Muscle layer of colon (tissue), 2 donors: ENCODE results near the gene ABCC11.

Experiments
- H3K27ac ChIP-seq: one replicate; pipeline ENCODE4 v1.7.0; 2013; ENCODE audit warnings: low read depth, mild to moderate bottlenecking, low read length, moderate library complexity
- H3K27me3 ChIP-seq, 2 donors: one replicate each; pipeline ENCODE4 v1.7.0; 2013; ENCODE audit warnings: low read length in 2 of 2, mild to moderate bottlenecking in 2 of 2; ENCODE audit not compliant: insufficient read depth in 2 of 2, control insufficient read depth in 1 of 2
- H3K36me3 ChIP-seq: one replicate; pipeline ENCODE4 v1.7.0; 2013; ENCODE audit warnings: mild to moderate bottlenecking, low read length; ENCODE audit not compliant: insufficient read depth
- H3K4me1 ChIP-seq: one replicate; pipeline ENCODE4 v1.7.0; 2013; ENCODE audit warnings: mild to moderate bottlenecking, low read length; ENCODE audit not compliant: insufficient read depth
- H3K4me3 ChIP-seq, 2 donors: one replicate each; pipeline ENCODE4 v1.7.0; 2013; ENCODE audit warnings: low read length in 2 of 2, low read depth in 1 of 2, mild to moderate bottlenecking in 1 of 2, moderate library complexity in 1 of 2
- H3K9ac ChIP-seq: one replicate; pipeline ENCODE4 v1.7.0; 2013; ENCODE audit warnings: low read length
- H3K9me3 ChIP-seq: one replicate; pipeline ENCODE4 v1.7.0; 2013; ENCODE audit warnings: mild to moderate bottlenecking, low read length
- donor health status: abdominal sarcoma.
- donor health status: Adenocarcinoma of cecum.

The ABCC11 gene

DNA sequence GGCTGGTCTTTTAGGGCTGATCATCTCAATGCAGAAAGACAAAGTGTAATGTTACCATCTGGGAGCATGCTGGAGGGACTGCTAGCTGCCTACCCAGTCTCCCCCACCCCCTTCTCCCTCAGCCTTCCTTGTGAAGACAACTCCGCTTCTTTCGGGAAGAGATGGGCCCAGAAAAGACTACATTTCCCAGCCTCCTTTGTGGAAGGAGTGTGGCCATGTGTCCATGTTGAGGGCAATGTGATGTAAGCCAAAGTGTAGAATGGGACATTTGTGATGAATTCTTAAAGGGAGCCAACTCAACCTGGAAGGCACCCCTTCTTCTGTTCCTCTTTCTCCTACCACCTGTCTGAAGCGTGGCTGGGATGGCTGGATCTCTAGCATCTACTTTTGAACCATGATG lies 107.8 kb downstream of the ABCC11 start:
- H3K9me3 ChIP-seq: no peaks in the 10 kb centered on the region
- H3K36me3 ChIP-seq: no peaks in the 10 kb centered on the region
- H3K4me3 ChIP-seq: no peak overlapping the region

DNA sequence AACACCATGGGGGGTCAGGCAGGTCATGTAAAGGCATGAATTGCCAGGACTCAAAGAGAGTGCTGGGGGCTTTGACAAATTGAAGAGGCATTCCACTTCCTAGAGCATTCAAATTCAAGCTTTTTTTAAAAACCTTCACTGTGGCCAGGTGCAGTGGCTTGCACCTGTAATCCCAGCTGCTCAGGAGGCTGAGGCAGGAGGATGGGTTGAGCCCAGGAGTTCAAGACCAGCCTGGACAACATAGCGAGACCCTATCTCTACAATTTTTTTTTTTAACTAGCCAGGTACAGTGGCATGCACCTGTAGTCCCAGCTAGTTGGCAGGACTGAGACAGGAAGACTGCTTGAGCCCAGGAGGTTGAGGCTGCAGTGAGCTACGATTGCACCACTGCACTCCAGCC lies 108.8 kb downstream of the ABCC11 start:
- Histone ChIP-seq H3K9ac (no peak overlapping the region), H3K27me3 (no peaks in the 10 kb centered on the region), H3K4me1 (no peaks in the 10 kb centered on the region)

More for the DNA sequence above, 107.8 kb downstream of the ABCC11 start:
- H3K27ac ChIP-seq: no peak overlapping the region
- H3K27me3 ChIP-seq: no peaks in the 10 kb centered on the region
- H3K9ac ChIP-seq: no peak overlapping the region
- H3K4me1 ChIP-seq: no peaks in the 10 kb centered on the region

DNA sequence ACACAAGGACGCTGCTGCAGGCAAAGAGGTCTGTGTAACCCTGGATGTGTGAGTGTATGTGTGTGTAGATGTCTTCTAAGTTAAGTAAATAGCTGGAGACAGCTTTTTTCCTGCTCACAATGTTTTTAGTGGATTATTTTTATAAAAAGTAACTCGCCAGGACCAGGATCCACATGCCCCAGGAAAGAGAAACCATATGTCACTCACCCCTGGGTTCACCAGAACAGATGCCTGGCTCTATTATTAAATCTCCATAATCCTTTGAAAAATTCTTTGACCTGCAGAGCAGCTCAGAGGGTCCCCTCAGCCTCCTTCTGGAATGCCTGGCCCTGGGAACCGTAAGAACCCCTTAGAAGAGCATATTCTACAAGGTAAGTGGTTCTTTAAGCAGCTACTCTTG lies 109.5 kb downstream of the ABCC11 start:
- Histone ChIP-seq H3K36me3 (no peaks in the 10 kb centered on the region), H3K27ac (no peak overlapping the region), H3K4me3 (no peak overlapping the region), H3K9me3 (no peaks in the 10 kb centered on the region), H3K27me3 (no peaks in the 10 kb centered on the region), H3K4me1 (no peaks in the 10 kb centered on the region), H3K9ac (no peak overlapping the region)

More for the DNA sequence above, 108.8 kb downstream of the ABCC11 start:
- Histone ChIP-seq H3K36me3 (no peaks in the 10 kb centered on the region), H3K9me3 (no peaks in the 10 kb centered on the region), H3K27ac (no peak overlapping the region), H3K4me3 (no peak overlapping the region)

DNA sequence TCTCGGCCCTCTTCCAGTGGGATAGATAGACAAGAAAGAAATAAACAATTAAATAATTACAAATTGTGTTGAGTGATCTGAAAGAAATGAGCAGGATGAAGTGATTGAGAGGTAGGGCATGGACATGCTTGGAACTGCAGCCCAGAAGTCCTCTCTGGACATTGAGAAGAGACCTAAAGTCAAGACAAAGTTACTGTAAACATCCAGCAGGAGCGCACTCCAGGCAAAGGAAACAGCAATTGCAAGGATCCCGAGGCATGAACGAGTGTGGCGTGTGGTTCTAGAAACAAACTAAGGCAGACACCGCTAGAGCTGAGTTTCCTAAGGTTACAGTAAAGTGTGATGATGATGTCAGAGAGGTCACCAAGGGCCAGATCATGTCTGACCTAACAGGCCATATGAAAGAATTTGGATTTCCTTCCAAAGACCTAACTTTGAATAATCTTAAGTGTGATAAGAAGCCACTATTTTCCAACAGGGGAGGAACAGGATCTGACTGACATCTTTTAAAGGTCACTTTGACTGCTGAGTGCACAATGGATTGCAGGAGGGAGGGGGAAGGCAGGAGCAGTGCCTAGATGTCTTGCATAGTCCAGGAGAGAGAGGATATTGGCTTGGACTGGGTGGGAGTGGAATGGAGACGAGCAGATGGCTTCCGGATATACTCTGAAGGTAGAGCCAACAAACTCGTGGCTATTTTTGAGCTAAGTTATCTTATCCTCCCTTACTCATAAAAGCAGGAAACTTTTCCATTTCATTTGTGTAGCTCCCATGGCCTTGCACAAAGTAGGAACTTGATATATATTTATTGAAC lies 110.6 kb downstream of the ABCC11 start:
- H3K27ac ChIP-seq: no peak overlapping the region

DNA sequence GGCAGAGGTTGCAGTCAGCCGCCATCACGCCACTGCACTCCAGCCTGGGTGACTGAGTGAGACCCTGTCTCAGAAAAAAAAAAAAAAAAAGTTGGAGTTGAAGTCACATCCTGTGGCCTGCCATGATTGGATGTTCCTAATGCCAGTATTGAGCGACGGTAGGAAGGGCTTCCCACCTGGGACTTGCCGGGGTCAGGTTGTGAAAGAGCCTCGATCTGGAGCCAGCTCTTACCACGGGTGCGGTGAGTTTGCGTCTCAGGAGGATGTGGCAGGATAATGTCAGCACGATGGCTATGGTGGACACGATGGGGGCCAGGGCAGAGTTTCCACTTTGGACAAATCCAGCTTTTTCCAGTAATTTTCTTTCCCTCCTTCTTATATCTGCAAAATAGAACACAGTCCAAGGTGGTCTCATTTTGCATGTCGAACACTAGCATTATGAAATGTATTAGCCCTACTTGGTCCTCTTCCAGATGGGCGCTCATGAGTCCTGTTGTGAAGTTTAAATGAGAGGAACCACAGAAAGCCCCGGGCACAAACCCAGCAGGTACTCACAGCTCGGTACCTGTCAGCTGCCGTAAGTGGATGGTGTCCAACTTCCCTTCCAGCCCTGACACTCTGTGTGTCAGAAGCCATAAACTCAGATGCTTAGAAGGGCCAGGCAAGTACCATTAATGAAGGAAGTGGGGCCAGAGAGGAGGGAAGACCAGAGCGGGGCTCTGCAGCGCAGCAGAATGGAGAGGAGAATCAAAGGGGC lies 113.7 kb downstream of the ABCC11 start:
- no peaks in the 10 kb centered on the region for H3K27me3 ChIP-seq
- H3K27ac ChIP-seq: no peak overlapping the region
- no peak overlapping the region for H3K4me3 ChIP-seq
- no peaks in the 10 kb centered on the region for H3K9me3 ChIP-seq
- no peaks in the 10 kb centered on the region for H3K4me1 ChIP-seq
- H3K9ac ChIP-seq: no peak overlapping the region
- H3K36me3 ChIP-seq: no peaks in the 10 kb centered on the region

More for the DNA sequence above, 110.6 kb downstream of the ABCC11 start:
- no peaks in the 10 kb centered on the region for H3K4me1 ChIP-seq
- H3K4me3 ChIP-seq: no peak overlapping the region
- H3K9ac ChIP-seq: no peak overlapping the region
- H3K36me3 ChIP-seq: no peaks in the 10 kb centered on the region
- no peaks in the 10 kb centered on the region for H3K9me3 ChIP-seq
- no peaks in the 10 kb centered on the region for H3K27me3 ChIP-seq

DNA sequence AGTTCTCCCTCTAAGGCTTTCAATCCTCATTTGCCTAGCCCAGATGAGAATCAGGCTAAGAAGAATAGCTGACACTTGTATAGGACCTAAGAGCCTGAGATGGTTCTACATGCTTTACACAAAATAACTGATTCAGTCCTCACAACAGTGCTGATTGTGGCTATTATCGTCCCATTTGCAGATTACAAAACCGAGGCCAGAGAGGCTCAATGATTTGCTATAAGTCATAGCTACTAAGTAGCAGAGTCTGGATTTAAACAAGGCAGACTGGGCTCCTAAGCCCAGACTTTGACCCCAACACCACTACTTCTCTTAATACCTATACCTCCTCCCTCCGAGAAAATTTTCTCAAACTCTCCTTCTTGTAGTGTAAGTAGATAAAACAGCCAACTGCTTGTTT lies 114.6 kb downstream of the ABCC11 start:
- H3K9ac ChIP-seq: no peak overlapping the region
- no peaks in the 10 kb centered on the region for H3K36me3 ChIP-seq
- H3K4me3 ChIP-seq: no peak overlapping the region
- H3K9me3 ChIP-seq: no peaks in the 10 kb centered on the region
- no peak overlapping the region for H3K27ac ChIP-seq
- H3K4me1 ChIP-seq: no peaks in the 10 kb centered on the region
- no peaks in the 10 kb centered on the region for H3K27me3 ChIP-seq

DNA sequence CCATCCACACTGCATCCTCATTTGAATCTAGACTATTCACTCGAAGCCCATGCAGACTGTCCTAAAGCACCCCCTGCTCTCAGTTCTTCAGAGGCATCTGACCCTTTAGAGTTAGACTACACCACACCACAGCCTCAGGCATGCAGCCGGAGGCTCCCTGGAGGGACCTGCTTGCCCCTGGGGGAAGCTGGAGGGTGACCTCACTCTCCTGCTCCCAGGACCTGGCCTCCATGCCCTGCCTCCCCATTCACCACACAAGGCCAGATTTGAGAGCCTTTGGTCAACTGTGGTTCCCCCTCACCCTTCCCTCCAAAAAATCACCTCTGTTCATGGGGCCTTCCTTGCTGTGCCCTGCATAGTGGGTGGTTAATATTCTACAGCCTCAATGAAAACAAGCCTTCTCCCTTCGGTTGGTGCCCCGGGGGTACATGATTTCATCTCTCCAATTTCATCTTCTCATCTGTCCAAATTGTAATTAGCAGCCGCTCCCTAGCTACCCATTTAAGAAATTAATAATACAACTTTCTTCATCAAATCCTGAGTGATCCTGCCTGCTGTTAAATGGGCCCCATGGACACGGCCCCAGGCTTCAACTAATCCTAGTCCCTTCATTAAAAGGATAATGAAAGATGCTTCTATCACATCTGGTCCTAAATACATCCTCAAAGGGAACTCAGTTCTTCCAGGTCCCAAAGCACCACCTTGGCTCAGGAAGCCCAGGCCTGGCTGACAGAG lies 116.0 kb downstream of the ABCC11 start:
- Histone ChIP-seq H3K27me3 (no peaks in the 10 kb centered on the region), H3K9me3 (no peaks in the 10 kb centered on the region), H3K9ac (no peak overlapping the region), H3K27ac (no peak overlapping the region), H3K36me3 (no peaks in the 10 kb centered on the region), H3K4me1 (no peaks in the 10 kb centered on the region), H3K4me3 (no peak overlapping the region)

DNA sequence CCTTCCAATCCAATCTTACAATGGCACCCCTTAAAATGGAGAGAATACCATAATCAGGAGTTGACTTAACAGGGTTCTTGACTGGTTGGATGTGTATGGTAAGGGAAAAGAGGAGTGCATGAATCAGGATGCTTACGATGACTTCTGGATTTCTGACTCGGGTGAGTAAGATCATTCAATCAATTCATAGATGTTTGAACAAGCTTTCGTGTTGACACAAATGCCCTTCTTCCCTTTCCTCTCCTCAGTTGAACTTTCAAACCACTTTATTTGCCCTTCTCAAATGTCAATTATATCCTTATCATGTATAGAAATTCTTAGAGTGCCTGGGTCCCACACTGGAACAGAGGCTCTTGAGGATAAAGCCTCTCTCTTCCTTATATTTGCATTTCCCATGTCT lies 117.4 kb downstream of the ABCC11 start:
- no peaks in the 10 kb centered on the region for H3K36me3 ChIP-seq
- H3K4me3 ChIP-seq: no peak overlapping the region
- H3K9ac ChIP-seq: no peak overlapping the region
- H3K9me3 ChIP-seq: no peaks in the 10 kb centered on the region
- H3K27ac ChIP-seq: no peak overlapping the region
- no peaks in the 10 kb centered on the region for H3K27me3 ChIP-seq
- H3K4me1 ChIP-seq: no peaks in the 10 kb centered on the region

DNA sequence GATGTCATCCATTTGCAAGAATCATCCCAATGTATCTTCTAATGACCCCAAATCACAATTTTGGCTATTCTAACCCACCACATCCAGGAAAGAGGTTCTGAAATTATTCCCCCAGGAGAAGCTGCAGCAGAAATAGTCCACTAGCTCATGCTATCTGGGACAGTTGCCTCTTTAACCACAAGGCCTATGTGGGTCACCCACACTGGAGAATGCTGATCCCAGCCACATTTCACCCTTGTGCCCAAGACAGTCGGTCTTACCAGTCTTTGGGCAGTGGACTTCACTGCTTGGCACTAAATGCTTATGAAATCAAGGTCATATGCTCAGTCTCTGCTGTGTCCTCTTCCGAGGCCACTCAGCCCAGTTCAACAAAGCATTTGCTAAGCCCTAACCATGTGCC lies 118.6 kb downstream of the ABCC11 start:
- no peak overlapping the region for H3K4me3 ChIP-seq
- no peaks in the 10 kb centered on the region for H3K27me3 ChIP-seq
- no peaks in the 10 kb centered on the region for H3K36me3 ChIP-seq
- no peaks in the 10 kb centered on the region for H3K4me1 ChIP-seq
- H3K27ac ChIP-seq: no peak overlapping the region
- H3K9me3 ChIP-seq: no peaks in the 10 kb centered on the region
- no peak overlapping the region for H3K9ac ChIP-seq

DNA sequence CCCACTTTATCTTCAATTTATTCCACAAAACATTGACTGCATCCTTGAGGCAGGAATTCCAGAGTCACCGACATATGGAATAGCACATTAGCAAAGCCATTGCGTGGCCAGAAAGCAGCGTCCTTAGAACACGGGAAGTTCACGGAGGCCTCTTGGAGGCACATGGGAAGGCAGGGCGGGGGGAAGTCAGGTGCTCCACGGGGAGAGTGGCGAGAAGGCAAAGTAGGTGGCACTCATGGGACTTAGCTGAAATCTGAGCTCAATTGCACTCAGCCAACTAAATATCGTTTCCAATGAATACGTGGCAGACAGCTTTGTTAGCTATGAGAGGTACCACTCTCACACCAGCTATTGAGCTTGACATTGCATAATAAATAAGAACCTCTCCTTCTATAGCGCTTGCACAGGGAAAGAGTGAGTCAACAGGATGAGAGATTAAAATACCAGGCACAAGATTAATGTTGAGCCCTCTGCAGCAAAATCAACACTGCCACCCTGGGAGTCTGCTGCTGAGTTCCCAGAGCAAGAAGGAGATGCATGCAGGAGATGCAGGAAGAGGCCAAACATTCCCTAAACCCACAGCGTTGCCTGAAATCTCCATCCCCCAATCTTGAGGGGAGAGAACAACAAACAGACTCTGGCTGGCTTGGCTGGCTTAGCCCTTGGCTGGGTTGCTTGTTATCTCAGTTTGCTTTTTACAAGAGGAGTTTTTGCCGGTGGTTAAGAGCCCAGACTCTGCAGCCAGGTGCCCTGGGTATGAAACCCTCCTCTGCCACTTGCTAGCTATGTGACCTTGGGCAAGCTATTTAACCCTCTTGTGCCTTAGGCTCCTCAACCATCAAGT lies 120.3 kb downstream of the ABCC11 start:
- Histone ChIP-seq H3K27ac (no peak overlapping the region), H3K9me3 (no peaks in the 10 kb centered on the region), H3K36me3 (no peaks in the 10 kb centered on the region), H3K4me1 (no peaks in the 10 kb centered on the region), H3K27me3 (no peaks in the 10 kb centered on the region), H3K4me3 (no peak overlapping the region), H3K9ac (no peak overlapping the region)

DNA sequence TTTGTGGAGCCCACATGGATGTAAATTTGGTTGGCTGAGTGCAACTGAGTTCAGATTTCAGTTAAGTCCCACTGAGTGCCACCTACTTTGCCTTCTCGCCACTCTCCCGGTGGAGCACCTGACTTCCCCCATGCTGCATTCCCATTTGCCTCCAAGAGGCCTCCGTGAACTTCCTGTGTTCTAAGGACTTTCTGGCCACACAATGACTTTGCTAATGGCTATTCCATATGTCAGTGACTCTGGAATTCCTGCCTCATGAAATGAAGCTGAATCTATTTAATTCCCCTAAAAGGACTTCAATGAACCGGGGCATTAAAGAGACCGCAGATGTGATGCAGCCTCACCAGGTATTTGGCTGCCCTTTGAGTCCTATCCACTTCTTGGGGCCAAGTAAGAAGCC lies 121.5 kb downstream of the ABCC11 start:
- no peaks in the 10 kb centered on the region for H3K36me3 ChIP-seq
- H3K9me3 ChIP-seq: no peaks in the 10 kb centered on the region
- no peak overlapping the region for H3K27ac ChIP-seq
- H3K4me1 ChIP-seq: no peaks in the 10 kb centered on the region
- no peaks in the 10 kb centered on the region for H3K27me3 ChIP-seq
- H3K9ac ChIP-seq: no peak overlapping the region
- no peak overlapping the region for H3K4me3 ChIP-seq
